ENCODE measurements around the gene LHFPL2. TPM values are rescaled to one million over a fixed set of nuclear protein-coding genes. Genes with fewer than 3 reads are reported as not detected.

LHFPL2 gene
- total and polyA plus RNA-seq, 2 of the 4 experiments (the other 2 are of a cell fraction), result 6.5 to 11.3 TPM

- Histone ChIP-seq H3K18ac (ENCODE audit: low read depth, low read length) (no peak overlapping the region), H3K4ac (ENCODE audit: low read depth, low read length) (no peak overlapping the region), H2BK15ac (ENCODE audit: low read depth, low read length) (no peak overlapping the region), H3K56ac (ENCODE audit: extremely low read depth, insufficient read depth, low read length) (no peak overlapping the region), H2AK5ac (ENCODE audit: low read depth, low read length) (no peak overlapping the region), H2AK9ac (replicated peaks; ENCODE audit: low read depth, low read length, poor library complexity) (no peak overlapping the region), H3K36me3 (ENCODE audit: control insufficient read depth, insufficient read depth, low read length) (no peaks in the 10 kb centered on the region), H2BK120ac (ENCODE audit: low read depth, low read length) (no peak overlapping the region), H2AFZ (replicated peaks; ENCODE audit: low read length, poor library complexity) (no peak overlapping the region), H3K27ac (ENCODE audit: insufficient read depth, low read length) (no peak overlapping the region), H4K8ac (ENCODE audit: low read depth in 2 of 2, low read length in 2 of 2) (no peak overlapping the region), H4K91ac (ENCODE audit: insufficient read depth, low read depth, low read length) (no peak overlapping the region), H3K27me3 (ENCODE audit: control insufficient read depth, insufficient read depth, low read length) (no peaks in the 10 kb centered on the region), H3K9me3 (ENCODE audit: control insufficient read depth, insufficient read depth, low read length) (no peaks in the 10 kb centered on the region), H2BK20ac (ENCODE audit: low read depth, low read length) (no peak overlapping the region), H4K5ac (ENCODE audit: low read depth, low read length) (no peak overlapping the region), H4K20me1 (ENCODE audit: insufficient read depth, low read length) (peaks cover 34% of the 10 kb centered on the region; the same call in 1 of the 2 replicates), H3K9ac (ENCODE audit: low read depth, low read length) (no peak overlapping the region), H2BK5ac (ENCODE audit: low read depth, low read length, poor library complexity, severe bottlenecking) (no peak overlapping the region), H3K4me3 (ENCODE audit: insufficient read depth, low read depth, low read length) (no peak overlapping the region), H3K14ac (replicated peaks; ENCODE audit: low read depth, low read length) (no peak overlapping the region), H3K23ac (ENCODE audit: low read depth, low read length) (no peak overlapping the region), H3K4me2 (ENCODE audit: low read depth, low read length) (no peak overlapping the region), H3K9me1 (ENCODE audit: insufficient read depth, low read length) (peaks cover 20% of the 10 kb centered on the region), H3K4me1 (ENCODE audit: control insufficient read depth, insufficient read depth, low read length) (peaks cover 17% of the 10 kb centered on the region), H3K79me1 (ENCODE audit: low read depth in 1 of 2, low read length in 2 of 2) (peaks cover 39 to 69% of the 10 kb centered on the region in 2 experiments)
- dilution Hi-C loops (cut with HindIII; ENCODE audit: low sequenced_read_pairs, unreplicated experiment), result no loop called here
- in situ Hi-C loops (cut with MboI; ENCODE audit: low sequenced_read_pairs), result no loop called here
- DNase-seq (no peak), ATAC-seq (ENCODE audit: low read depth) (no peak)
- intact Hi-C loops (cut with micrococcal nuclease), result no loop called here
- no TSS peak for BruUV-seq (replicated peaks)
- ChIA-PET CTCF (no interaction called here), POLR2A (ENCODE audit: unreplicated experiment) (no interaction called here)
- 93% methylated on average over 2 of the region's 5 CpGs; no CpG with 5 or more reads in 1 of the 2 experiments for WGBS, 2 experiments (ENCODE audit: extremely low coverage in 2 of 2, insufficient read length in 1 of 2)
- TF ChIP-seq CTCF (conservative IDR thresholded peaks at IDR 0.05; ENCODE audit: low read depth, low read length), result no peak
- no peak for TF ChIP-seq NFE2L2 (IDR thresholded peaks at IDR 0.05; ENCODE audit: low read depth, low read length)
- no peak for TF ChIP-seq MAFK (IDR thresholded peaks at IDR 0.05; ENCODE audit: low read depth, low read length)
- no peak for TF ChIP-seq MAZ (IDR thresholded peaks at IDR 0.05; ENCODE audit: borderline replicate concordance, low read depth, low read length)
- no peak for TF ChIP-seq RCOR1 (IDR thresholded peaks at IDR 0.05; ENCODE audit: insufficient replicate concordance, low read length)
- no peak for TF ChIP-seq SMC3 (IDR thresholded peaks at IDR 0.05; ENCODE audit: low read depth, low read length)
- no peak for TF ChIP-seq RFX5 (IDR thresholded peaks at IDR 0.05; ENCODE audit: low read depth, low read length)
These were observed 77.9 kb downstream of the LHFPL2 start for GRCh38 chr5:78570646-78571045.

All from IMR-90 (cell line).